ENCODE results near the gene MAP4. TPM values are rescaled to one million over a fixed set of nuclear protein-coding genes. Genes with fewer than 3 reads are reported as not detected.
A peak's percentile ranks its signal among the peaks of the same experiment; 100 is the strongest.
"Not testable (repeated sequence)": the region's sequence is repeated elsewhere in the genome, so short reads cannot be mapped to it uniquely, and the experiment has no call there.

Gene MAP4
- total RNA-seq: 100 to 1,000 TPM; 328 to 374 TPM
- long read RNA-seq, full-length matches to known transcripts: 2 of 610 reads
- long read RNA-seq, partial matches to known transcripts: 219 of 610 reads
- long read RNA-seq, other reads (novel, unspliced or antisense): 389 of 610 reads

GRCh38 chr3:48016301-48016973 lies at the start of gene MAP4:
TSS of gene MAP4 (minus strand) at chr3:48016416. CDS start at chr3:47998860, 17,556 bp downstream.
- DNase-seq (no peak), ATAC-seq (no peak)
- intact Hi-C loops (cut with DNase I): loop anchor here in 1 of 2 donors (5.0 kb wide), 1 partner anchor 71 kb away; no protein-coding TSS in a partner anchor

GRCh38 chr3:48065035-48065434 lies 48.8 kb upstream of the MAP4 start:
- DNase-seq (no peak), ATAC-seq (no peak)
- intact Hi-C loops (cut with DNase I): no loop called here

GRCh38 chr3:48064292-48064829 lies 48.1 kb upstream of the MAP4 start:
- ATAC-seq: peak in 1 of 2 donors; percentile 31
- intact Hi-C loops (cut with DNase I): no loop called here
- no peak for DNase-seq

DNA sequence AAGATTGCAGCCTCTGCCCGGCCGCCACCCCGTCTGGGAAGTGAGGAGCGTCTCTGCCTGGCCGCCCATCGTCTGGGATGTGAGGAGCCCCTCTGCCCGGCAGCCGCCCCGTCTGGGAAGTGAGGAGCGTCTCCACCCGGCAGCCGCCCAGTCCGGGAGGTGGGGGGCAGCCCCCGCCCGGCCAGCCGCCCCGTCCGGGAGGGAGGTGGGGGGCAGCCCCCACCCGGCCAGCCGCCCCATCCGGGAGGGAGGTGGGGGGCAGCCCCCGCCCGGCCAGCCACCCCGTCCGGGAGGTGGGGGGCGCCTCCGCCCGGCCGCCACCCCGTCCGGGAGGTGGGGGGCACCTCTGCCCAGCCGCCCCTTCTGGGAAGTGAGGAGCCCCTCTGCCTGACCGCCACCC lies 45.4 kb upstream of the MAP4 start:
- ATAC-seq; DNase-seq; intact Hi-C loops (cut with DNase I): not testable (repeated sequence)

DNA sequence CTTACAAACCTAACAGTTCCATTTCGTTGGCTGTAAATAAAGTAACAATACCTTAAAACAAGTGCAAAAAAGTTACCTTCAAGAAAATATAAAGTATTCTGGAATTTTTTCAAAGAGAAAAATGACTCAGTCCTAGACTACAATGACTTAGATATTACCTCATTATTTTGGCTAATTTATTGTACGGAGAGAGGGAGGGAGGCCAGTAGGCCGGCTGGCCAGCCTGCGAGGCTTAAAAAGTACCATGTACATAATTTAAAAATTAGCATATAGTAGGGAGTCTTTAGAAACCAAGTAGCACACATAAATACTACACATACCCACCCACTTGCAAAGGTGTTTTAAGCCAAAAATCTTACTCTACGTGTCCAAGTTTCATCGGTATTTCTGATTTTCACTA lies 41.9 kb upstream of the MAP4 start:
- DNase-seq (no peak), ATAC-seq (peak in 1 of 2 donors; percentile 62)
- intact Hi-C loops (cut with DNase I): no loop called here

GRCh38 chr3:48057521-48057920 lies 41.3 kb upstream of the MAP4 start:
- ATAC-seq (peak in 1 of 2 donors; percentile 34), DNase-seq (no peak)
- intact Hi-C loops (cut with DNase I): no loop called here

DNA sequence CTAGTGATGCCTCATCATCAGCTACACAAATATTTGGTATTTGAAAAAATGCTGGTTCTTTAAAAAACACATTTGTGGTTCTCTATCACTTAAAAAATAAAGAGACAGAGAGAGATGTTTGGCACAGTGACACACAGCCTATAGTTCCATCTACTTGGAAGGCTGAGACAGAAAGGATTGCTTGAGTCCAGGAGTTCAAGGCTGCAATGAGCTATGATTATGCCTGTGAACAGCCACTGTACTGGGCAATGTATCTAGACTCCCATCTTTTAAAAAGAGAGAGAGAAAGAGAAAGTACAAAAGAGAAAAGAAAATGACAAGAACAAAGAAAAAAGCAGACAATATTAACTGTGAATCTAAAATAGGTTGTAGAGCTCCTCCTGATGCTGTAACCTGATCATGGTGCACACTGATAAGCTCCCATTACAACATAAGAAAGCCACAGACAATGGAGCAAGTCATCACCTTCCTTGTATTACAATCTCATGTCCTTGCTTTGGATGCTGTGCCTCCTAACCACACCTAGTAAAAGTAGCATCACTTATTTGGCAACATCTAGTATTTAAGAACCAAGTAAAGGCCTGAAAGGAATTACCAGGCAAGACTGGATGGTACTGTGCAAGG lies 31.7 kb upstream of the MAP4 start:
- intact Hi-C loops (cut with DNase I): no loop called here
- ATAC-seq: peak in 1 of 2 donors; percentile 43
- DNase-seq: no peak

- DNase-seq (no peak), ATAC-seq (no peak)
- intact Hi-C loops (cut with DNase I): no loop called here
Observed at GRCh38 chr3:48042071-48042760, 26.0 kb upstream of the MAP4 start.

- no peak for DNase-seq
- ATAC-seq: peak; percentile 34 to 56
- intact Hi-C loops (cut with DNase I): no loop called here
Observed at GRCh38 chr3:48039487-48040190, 23.4 kb upstream of the MAP4 start.

GRCh38 chr3:48038971-48039481 lies 22.8 kb upstream of the MAP4 start:
- DNase-seq: no peak
- peak in 1 of 2 donors; percentile 19 for ATAC-seq
- intact Hi-C loops (cut with DNase I): no loop called here

GRCh38 chr3:48034000-48034516 lies 17.8 kb upstream of the MAP4 start:
- ATAC-seq: peak; percentile 75 to 81
- DNase-seq: no peak
- intact Hi-C loops (cut with DNase I): no loop called here

DNA sequence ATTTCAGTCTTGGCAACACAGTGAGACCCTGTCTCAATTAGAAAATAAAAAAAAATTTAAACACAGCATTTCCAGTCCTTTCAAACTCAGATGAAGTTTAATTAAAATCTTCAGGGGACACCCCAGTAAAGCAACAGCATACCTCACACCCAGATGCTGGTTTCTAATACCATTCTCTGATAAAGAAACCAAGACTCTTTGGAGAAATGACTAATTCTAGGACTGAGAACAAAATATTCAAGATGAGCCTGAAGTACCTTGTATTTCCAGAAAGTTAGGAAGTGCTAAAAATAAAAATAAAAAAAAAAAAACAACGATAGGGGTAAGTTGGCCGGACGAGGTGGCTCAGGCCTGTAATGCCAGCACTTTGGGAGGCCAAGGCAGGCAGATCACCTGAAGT lies 14.0 kb upstream of the MAP4 start:
- no peak for ATAC-seq
- DNase-seq: no peak
- intact Hi-C loops (cut with DNase I): no loop called here

DNA sequence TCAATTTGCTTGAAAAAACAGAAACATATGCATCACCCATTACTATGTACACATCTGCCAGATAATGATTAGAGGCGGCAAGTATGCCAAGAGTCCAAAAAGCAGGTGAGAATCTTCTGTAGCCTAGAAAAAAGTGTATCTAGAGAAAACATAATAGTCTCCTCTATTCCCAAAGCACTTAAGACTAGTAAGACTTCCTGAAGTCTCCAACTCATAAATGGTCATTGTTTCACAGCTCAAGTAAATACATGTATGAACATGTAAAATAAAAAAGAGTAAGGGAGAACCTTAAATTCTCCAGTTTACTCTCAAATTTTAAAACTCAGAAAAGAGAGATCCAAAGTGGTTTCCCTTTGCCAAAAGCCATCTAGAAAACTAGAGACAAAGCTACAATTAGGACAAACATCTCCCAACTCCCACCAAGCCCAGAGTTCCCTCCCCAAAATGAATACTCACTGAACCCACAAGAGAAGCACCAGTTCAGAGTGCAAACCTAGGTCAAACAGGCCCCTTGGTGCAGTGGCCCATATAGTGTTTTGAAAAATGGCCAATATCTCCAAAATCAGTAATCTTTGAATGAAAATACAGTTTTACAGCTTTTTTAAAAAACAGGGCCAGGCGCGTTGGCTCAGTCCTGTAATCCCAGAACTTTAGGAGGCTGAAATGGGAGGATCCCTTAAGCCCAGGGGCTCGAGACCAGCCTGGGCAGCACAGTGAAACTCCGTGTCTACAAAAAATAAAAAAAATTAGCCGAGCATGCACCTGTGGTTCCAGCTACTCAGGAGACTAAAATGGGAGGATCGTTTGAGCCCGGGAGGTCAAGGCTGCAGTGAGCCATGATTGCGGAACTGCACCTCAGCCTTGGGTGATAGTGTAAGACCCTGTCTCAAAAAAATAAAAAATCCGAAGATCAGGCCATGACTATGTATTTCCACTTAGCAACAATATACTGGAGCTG lies 11.0 kb upstream of the MAP4 start:
- ATAC-seq (no peak), DNase-seq (no peak)
- intact Hi-C loops (cut with DNase I): no loop called here

- intact Hi-C loops (cut with DNase I): no loop called here
- DNase-seq (no peak), ATAC-seq (no peak)
Observed at GRCh38 chr3:48026098-48026497, 9.9 kb upstream of the MAP4 start.

DNA sequence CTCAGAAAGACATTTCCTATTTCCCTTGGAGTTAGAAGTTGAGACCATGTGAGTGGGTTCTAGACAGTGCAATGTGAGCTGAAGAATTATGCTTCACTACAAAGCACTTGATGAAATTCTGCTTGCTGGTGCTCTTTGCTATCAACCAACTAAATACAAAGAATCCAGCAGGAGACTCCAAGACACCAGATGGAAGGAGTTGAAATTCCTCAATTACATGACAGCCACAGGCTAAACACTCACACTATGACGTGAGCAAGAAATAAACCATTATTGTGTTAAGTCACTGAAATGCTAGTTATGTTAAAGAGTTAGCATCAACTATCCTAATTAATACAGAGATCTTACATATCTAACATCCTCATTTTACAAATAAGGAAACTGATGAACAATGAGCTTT lies 8.2 kb upstream of the MAP4 start:
- DNase-seq: no peak
- intact Hi-C loops (cut with DNase I): no loop called here
- no peak for ATAC-seq

DNA sequence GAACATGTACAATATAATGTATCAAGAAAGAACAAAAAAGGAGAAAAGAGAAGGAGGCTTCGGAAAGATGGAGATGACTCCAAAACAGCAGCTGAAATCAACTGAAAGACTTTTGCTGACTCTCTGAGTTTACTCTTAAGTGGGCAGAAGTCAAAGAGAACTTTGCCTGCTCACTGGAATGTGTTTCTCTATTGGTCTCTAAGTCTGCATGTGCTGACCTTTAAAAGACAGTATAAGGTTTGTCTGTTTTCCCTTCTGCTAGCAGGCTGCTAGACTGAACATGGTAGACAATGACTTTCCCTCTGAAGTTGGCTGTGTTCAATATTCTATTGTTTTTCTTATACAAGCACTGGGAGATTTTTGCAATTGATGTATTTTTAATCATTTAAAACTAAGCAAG lies 7.2 kb upstream of the MAP4 start:
- intact Hi-C loops (cut with DNase I): no loop called here
- DNase-seq: no peak
- ATAC-seq: peak in 1 of 2 donors; percentile 41

GRCh38 chr3:48022178-48022577 lies 6.0 kb upstream of the MAP4 start:
- ATAC-seq: no peak
- DNase-seq: no peak
- intact Hi-C loops (cut with DNase I): no loop called here

- peak; percentile 36 to 58 for ATAC-seq
- intact Hi-C loops (cut with DNase I): loop anchor here in 1 of 2 donors (5.0 kb wide), 1 partner anchor 68 kb away; no protein-coding TSS in a partner anchor
- DNase-seq: no peak
Observed at GRCh38 chr3:48018841-48019240, 2.6 kb upstream of the MAP4 start.

Measured in left cardiac atrium (tissue), 4 donors.